Measurements from ENCODE around the gene NKX2-4.

DNA sequence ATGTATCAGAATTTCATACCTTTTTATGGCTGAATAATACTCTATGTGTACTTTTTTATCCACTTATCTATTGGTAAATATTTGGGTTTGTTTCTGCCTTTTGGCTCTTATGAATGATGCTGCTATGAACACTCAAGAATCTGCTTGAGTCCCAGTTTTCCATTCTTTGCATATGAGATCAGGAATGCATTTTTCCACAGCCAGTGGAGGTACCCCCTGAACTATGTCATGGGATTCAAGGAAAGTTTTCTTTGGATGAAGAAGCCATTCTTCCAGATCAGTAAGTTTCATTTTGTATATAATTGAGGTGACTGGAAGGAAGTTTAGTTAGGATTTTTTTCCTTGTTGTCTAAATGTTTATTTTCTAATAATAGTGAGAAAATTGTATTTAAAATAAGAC, 40.9 kb downstream of the NKX2-4 start:
- TF ChIP-seq, protein P1, sequence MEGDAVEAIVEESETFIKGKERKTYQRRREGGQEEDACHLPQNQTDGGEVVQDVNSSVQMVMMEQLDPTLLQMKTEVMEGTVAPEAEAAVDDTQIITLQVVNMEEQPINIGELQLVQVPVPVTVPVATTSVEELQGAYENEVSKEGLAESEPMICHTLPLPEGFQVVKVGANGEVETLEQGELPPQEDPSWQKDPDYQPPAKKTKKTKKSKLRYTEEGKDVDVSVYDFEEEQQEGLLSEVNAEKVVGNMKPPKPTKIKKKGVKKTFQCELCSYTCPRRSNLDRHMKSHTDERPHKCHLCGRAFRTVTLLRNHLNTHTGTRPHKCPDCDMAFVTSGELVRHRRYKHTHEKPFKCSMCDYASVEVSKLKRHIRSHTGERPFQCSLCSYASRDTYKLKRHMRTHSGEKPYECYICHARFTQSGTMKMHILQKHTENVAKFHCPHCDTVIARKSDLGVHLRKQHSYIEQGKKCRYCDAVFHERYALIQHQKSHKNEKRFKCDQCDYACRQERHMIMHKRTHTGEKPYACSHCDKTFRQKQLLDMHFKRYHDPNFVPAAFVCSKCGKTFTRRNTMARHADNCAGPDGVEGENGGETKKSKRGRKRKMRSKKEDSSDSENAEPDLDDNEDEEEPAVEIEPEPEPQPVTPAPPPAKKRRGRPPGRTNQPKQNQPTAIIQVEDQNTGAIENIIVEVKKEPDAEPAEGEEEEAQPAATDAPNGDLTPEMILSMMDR (IDR thresholded peaks at IDR 0.05; ENCODE audit: poor library complexity, severe bottlenecking), result no peak
- no peak for TF ChIP-seq EZH2 (IDR thresholded peaks at IDR 0.05; ENCODE audit: borderline replicate concordance, insufficient read depth, low read length, poor library complexity, severe bottlenecking)
- TF ChIP-seq, protein P2, sequence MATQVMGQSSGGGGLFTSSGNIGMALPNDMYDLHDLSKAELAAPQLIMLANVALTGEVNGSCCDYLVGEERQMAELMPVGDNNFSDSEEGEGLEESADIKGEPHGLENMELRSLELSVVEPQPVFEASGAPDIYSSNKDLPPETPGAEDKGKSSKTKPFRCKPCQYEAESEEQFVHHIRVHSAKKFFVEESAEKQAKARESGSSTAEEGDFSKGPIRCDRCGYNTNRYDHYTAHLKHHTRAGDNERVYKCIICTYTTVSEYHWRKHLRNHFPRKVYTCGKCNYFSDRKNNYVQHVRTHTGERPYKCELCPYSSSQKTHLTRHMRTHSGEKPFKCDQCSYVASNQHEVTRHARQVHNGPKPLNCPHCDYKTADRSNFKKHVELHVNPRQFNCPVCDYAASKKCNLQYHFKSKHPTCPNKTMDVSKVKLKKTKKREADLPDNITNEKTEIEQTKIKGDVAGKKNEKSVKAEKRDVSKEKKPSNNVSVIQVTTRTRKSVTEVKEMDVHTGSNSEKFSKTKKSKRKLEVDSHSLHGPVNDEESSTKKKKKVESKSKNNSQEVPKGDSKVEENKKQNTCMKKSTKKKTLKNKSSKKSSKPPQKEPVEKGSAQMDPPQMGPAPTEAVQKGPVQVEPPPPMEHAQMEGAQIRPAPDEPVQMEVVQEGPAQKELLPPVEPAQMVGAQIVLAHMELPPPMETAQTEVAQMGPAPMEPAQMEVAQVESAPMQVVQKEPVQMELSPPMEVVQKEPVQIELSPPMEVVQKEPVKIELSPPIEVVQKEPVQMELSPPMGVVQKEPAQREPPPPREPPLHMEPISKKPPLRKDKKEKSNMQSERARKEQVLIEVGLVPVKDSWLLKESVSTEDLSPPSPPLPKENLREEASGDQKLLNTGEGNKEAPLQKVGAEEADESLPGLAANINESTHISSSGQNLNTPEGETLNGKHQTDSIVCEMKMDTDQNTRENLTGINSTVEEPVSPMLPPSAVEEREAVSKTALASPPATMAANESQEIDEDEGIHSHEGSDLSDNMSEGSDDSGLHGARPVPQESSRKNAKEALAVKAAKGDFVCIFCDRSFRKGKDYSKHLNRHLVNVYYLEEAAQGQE (IDR thresholded peaks at IDR 0.05; ENCODE audit: borderline replicate concordance), result no peak
- no peak for TF ChIP-seq TAF1 (IDR thresholded peaks at IDR 0.05; ENCODE audit: low read depth)
- no peak for TF ChIP-seq RAD21 (conservative IDR thresholded peaks at IDR 0.05)
- no peak for TF ChIP-seq MXI1 (conservative IDR thresholded peaks at IDR 0.05; ENCODE audit: poor library complexity, severe bottlenecking)
- no peak for TF ChIP-seq SMC3 (conservative IDR thresholded peaks at IDR 0.05; ENCODE audit: poor library complexity)
- no peak for TF ChIP-seq POLR2AphosphoS5 (IDR thresholded peaks at IDR 0.05)
